Peyer's patch (tissue), 4 donors: ENCODE measurements around the gene DHX40. TPM values are rescaled to one million over a fixed set of nuclear protein-coding genes. Genes with fewer than 3 reads are reported as not detected.
A peak's percentile ranks its signal among the peaks of the same experiment; 100 is the strongest.
"Not testable (repeated sequence)": the region's sequence is repeated elsewhere in the genome, so short reads cannot be mapped to it uniquely, and the experiment has no call there.

Experiments
- DNase-seq, 3 donors: peaks; one replicate each; pipeline ENCODE4 v3.0.0-alpha.2; 2017 to 2019
- H3K27ac ChIP-seq, 4 donors: fragments of 200-600 bp; sonication (generic); one replicate each; pipeline ENCODE4 v1.5.1; 2016 to 2019
- H3K27me3 ChIP-seq, 2 donors: fragments of 200-600 bp; sonication (generic); one replicate each; pipeline ENCODE4 v1.5.1; 2019
- H3K36me3 ChIP-seq, 3 donors: fragments of 200-600 bp; sonication (generic); one replicate each; pipeline ENCODE4 v1.5.1; 2016 to 2019
- H3K4me1 ChIP-seq, 4 donors: fragments of 200-600 bp; sonication (generic); one replicate each; pipeline ENCODE4 v1.5.1; 2016 to 2019
- H3K4me3 ChIP-seq, 4 donors: fragments of 200-600 bp; sonication (generic); 1 replicate in 3 of 4; 2 replicates in 1 of 4; pipeline ENCODE4 v1.5.1; 2016 to 2019; ENCODE audit warnings: mild to moderate bottlenecking in 1 of 4
- H3K9me3 ChIP-seq, 4 donors: fragments of 200-600 bp; sonication (generic); one replicate each; pipeline ENCODE4 v1.5.1; 2016 to 2019; ENCODE audit warnings: mild to moderate bottlenecking in 1 of 4
- POLR2A ChIP-seq, 2 donors: fragments of 450-650 bp; IDR thresholded peaks; one replicate each; pipeline ENCODE4 v1.5.1; 2017; ENCODE audit warnings: antibody characterized with exemption in 2 of 2, mild to moderate bottlenecking in 2 of 2, moderate library complexity in 2 of 2
- total RNA-seq, 4 donors: library from RNA; depleted of rRNA; stranded (reverse); fragments of >200 nt; gene quantifications; one replicate each; pipeline ENCODE4 v1.1.0, GENCODE V29; 2016
- TF ChIP-seq, protein P1 (sequence below), 6 experiments: fragments of 450-650 bp in 4 of 6; fragments of 200-600 bp in 2 of 6; sonication (generic) in 1 of 6; IDR thresholded peaks; one replicate each; pipeline ENCODE4 v1.5.1; 2017 to 2019; ENCODE audit warnings: antibody characterized with exemption in 6 of 6, mild to moderate bottlenecking in 3 of 6, moderate library complexity in 1 of 6

Gene DHX40
- total RNA-seq, 4 donors from 2014 or later = 13.3 to 28.1 (median 16.5) TPM

DNA sequence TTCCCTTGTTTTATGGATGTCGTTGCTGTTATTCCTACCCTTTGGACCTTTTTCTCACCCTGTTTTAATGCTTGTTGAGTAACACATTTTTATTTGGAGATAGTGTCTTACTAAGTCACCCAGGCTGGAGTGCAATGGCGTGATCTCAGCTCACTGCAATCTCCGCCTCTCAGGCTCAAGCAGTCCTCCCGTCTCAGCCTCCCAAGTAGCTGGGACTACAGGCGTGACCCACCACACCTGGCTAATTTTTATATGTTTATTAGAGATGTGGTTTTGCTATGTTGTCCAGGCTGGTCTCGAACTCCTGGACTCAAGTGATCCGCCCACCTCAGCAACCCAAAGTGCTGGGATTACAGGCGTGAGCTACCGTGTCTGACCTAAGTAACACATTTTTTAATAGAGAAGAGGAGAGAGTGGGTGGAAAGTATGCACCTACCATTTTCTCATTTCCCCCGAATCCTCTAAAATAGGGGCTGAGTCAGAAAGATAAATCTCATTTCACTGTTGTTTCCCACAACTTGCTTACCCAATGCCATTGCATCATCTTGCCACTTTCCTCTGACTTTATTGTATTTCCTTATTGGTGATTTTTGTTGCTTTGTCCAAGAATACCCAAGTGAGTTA lies 7.0 kb downstream of the DHX40 start:
- TF ChIP-seq, protein P1, sequence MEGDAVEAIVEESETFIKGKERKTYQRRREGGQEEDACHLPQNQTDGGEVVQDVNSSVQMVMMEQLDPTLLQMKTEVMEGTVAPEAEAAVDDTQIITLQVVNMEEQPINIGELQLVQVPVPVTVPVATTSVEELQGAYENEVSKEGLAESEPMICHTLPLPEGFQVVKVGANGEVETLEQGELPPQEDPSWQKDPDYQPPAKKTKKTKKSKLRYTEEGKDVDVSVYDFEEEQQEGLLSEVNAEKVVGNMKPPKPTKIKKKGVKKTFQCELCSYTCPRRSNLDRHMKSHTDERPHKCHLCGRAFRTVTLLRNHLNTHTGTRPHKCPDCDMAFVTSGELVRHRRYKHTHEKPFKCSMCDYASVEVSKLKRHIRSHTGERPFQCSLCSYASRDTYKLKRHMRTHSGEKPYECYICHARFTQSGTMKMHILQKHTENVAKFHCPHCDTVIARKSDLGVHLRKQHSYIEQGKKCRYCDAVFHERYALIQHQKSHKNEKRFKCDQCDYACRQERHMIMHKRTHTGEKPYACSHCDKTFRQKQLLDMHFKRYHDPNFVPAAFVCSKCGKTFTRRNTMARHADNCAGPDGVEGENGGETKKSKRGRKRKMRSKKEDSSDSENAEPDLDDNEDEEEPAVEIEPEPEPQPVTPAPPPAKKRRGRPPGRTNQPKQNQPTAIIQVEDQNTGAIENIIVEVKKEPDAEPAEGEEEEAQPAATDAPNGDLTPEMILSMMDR (IDR thresholded peaks at IDR 0.05) = no peak
- no peak for TF ChIP-seq POLR2A (IDR thresholded peaks at IDR 0.05)
- Histone ChIP-seq H3K4me3 (no peak overlapping the region), H3K27ac (no peak overlapping the region), H3K27me3 (no peaks in the 10 kb centered on the region), H3K9me3 (no peaks in the 10 kb centered on the region), H3K36me3 (peaks cover 0 to 13% (median 0%) of the 10 kb centered on the region in 3 donors), H3K4me1 (no peaks in the 10 kb centered on the region)
- DNase-seq = no peak

DNA sequence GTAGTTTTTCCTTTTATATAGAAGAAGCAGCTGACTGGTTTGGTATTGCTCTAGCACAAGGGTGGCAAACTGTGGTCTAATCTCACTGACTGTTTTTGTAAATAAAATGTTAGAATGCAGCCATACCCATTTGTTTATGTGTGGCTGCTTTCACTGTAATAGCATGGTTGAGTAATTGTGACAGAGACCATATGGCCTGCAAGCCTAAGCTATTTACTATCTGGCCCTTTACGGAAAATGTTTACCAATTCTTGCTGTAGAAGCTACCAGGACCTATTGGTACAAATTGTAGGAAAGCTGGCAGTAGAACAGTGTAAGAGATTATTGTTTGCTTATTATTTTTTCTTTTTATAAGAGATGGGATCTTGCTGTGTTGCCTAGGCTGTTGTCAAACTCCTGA lies 18.8 kb downstream of the DHX40 start:
- H3K4me1 ChIP-seq, H3K36me3 ChIP-seq, H3K4me3 ChIP-seq, H3K27ac ChIP-seq, H3K27me3 ChIP-seq, DNase-seq, H3K9me3 ChIP-seq: not testable (repeated sequence)

DNA sequence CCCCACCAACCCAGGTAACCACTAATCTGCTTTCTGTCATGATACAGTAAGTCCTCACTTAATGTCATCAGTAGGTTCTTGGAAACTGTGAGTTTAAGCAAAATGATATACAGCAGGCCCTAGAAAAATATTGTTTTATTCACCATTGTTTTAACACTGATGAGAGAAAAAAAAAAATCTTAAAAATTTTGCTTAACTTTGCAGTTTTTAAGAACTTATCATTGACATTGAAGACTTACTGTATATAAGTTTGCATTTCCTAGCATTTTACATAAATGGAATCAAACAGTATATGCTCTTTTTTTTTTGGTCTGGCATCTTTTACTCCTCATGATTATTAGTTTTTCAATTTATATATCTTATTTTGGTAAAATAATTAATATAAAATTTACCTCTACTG lies 34.8 kb downstream of the DHX40 start:
- Histone ChIP-seq H3K27me3 (no peaks in the 10 kb centered on the region), H3K4me3 (no peak overlapping the region), H3K9me3 (no peaks in the 10 kb centered on the region), H3K4me1 (no peaks in the 10 kb centered on the region), H3K36me3 (peaks cover 0 to 36% (median 0%) of the 10 kb centered on the region in 3 donors), H3K27ac (no peak overlapping the region)
- no peak for DNase-seq
- no peak for TF ChIP-seq POLR2A (IDR thresholded peaks at IDR 0.05)
- TF ChIP-seq, protein P1 (IDR thresholded peaks at IDR 0.05) = no peak

DNA sequence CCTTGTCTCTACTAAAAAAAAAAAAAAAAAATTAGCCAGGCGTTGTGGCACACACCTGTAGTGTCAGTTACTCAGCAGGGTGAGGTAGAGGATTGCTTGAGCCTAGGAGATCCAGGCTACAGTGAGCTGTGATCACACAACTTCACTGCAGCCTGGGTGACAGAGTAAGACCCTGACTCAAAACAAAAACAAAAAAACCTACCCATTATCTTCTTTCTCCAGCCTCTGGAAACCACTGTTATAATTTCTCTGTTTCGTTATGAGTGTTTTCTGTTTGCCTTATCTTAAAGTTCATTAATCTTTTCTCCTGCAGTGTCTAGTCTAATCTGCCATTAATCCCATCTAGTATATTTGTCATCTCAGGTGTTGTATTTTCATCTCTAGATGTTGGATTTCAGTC lies 35.7 kb downstream of the DHX40 start:
- no peak for DNase-seq
- Histone ChIP-seq H3K36me3 (peaks cover 0 to 45% (median 0%) of the 10 kb centered on the region in 3 donors), H3K27me3 (no peaks in the 10 kb centered on the region), H3K4me1 (no peaks in the 10 kb centered on the region), H3K27ac (no peak overlapping the region), H3K4me3 (no peak overlapping the region), H3K9me3 (no peaks in the 10 kb centered on the region)
- TF ChIP-seq, protein P1 (IDR thresholded peaks at IDR 0.05) = no peak
- no peak for TF ChIP-seq POLR2A (IDR thresholded peaks at IDR 0.05)

DNA sequence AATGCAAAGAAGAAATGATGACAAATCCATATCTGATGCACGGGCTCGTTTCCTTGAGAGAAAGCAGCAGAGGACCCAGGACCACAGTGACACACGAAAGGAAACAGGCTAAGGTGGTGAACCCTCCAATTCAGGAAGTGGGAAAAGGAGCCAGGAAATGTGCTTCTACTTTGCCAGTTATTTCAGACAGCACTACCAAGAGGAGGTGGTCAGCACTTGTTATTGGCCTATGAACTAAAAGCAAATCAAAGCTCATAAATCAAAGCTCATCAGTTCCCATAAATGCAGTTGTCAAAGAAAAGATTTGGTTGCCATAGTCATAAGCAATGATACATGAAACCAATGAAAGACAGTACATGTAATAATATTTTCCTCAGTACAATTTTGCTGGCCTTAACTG lies 41.7 kb downstream of the DHX40 start:
- DNase-seq = no peak
- Histone ChIP-seq H3K27me3 (no peaks in the 10 kb centered on the region), H3K4me3 (no peak overlapping the region), H3K9me3 (no peaks in the 10 kb centered on the region), H3K36me3 (peaks cover 0 to 42% (median 0%) of the 10 kb centered on the region in 3 donors), H3K4me1 (no peaks in the 10 kb centered on the region), H3K27ac (no peak overlapping the region)
- TF ChIP-seq, protein P1 (IDR thresholded peaks at IDR 0.05) = no peak
- no peak for TF ChIP-seq POLR2A (IDR thresholded peaks at IDR 0.05)

DNA sequence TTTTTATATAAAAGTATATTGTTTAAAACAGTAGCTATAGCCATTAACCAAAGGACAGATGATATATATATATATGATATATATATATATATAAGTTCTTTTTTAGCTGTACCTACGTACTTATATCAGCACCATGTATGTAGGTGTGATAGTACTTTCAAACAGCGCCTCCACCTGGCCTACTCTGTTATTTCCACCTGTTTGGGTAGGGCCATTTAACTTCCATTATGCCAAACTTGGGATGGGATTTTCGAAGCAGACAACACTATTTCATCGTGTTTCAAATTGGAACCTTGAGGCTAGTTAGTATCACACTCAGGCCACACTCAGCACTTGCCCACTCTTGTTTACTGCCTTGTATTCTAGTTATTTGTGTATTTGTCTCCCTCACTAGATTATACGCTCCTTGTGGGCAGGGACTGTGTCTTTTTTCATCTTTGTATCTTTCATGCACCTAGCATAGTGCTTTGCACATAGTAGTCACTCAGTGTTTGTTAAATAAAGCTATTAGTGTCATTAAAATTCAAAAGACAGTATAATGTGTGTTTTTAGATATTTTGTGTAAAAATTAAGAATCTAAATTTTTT lies 42.5 kb downstream of the DHX40 start:
- Histone ChIP-seq H3K27me3 (no peaks in the 10 kb centered on the region), H3K4me1 (no peaks in the 10 kb centered on the region), H3K4me3 (no peak overlapping the region), H3K9me3 (no peaks in the 10 kb centered on the region), H3K27ac (no peak overlapping the region), H3K36me3 (peaks cover 0 to 36% (median 0%) of the 10 kb centered on the region in 3 donors)
- TF ChIP-seq, protein P1 (IDR thresholded peaks at IDR 0.05) = peak in 4 of 6 experiments; percentile 6 to 33 (median 24)
- TF ChIP-seq POLR2A (IDR thresholded peaks at IDR 0.05) = no peak
- peak in 1 of 3 donors; percentile 57 for DNase-seq
